Activated CD4-positive, CD25-positive, alpha-beta regulatory T cell treated with anti-CD3 and anti-CD28 coated beads, Interleukin-2, amount 50 U/mL, for 24 hours (primary cell): ENCODE data around the gene MRPL43.
A peak's percentile ranks its signal among the peaks of the same experiment; 100 is the strongest.

ENCODE experiments used
- ATAC-seq, 2 donors: fragments of 150-1000 bp; cut with Tn5 transposase; one replicate each; pipeline ENCODE4 v1.10.0; 2021; ENCODE audit warnings: mild to moderate bottlenecking in 1 of 2, moderate library complexity in 1 of 2

MRPL43 gene

DNA sequence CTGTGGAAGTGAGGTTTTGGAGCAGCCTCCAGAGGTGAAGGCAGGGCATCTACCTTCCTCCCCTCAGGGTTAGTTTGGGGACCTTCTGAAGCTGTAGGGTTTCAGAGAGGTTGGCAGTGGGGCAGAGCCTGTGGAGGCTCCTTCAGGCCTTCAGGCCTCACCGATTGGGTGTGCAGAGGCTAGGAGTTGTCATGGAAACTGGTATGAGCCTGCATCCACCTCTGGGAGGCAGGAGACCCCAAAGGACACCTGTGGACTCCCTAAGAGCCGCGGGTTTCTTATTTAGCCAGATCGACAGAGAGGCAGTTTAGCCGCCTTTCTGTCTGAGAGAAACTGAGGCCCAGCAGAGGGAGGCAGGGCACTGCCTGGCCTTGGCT lies 14.3 kb upstream of the MRPL43 start:
- ATAC-seq, result no peak

- no peak for ATAC-seq
Observed at GRCh38 chr10:101000915-101001658, 13.8 kb upstream of the MRPL43 start.

- ATAC-seq, result no peak
Observed at GRCh38 chr10:101000127-101000914, 13.0 kb upstream of the MRPL43 start.

GRCh38 chr10:100999742-101000126 lies 12.4 kb upstream of the MRPL43 start, which contains the start of gene LZTS2:
Gene LZTS2, plus strand, starts transcription at chr10:100999808. Its CDS starts 2,731 bp downstream, at chr10:101002539.
- ATAC-seq, result no peak

- ATAC-seq, result peak; percentile 68 to 69
Observed at GRCh38 chr10:100998991-100999741, 11.9 kb upstream of the MRPL43 start.

DNA sequence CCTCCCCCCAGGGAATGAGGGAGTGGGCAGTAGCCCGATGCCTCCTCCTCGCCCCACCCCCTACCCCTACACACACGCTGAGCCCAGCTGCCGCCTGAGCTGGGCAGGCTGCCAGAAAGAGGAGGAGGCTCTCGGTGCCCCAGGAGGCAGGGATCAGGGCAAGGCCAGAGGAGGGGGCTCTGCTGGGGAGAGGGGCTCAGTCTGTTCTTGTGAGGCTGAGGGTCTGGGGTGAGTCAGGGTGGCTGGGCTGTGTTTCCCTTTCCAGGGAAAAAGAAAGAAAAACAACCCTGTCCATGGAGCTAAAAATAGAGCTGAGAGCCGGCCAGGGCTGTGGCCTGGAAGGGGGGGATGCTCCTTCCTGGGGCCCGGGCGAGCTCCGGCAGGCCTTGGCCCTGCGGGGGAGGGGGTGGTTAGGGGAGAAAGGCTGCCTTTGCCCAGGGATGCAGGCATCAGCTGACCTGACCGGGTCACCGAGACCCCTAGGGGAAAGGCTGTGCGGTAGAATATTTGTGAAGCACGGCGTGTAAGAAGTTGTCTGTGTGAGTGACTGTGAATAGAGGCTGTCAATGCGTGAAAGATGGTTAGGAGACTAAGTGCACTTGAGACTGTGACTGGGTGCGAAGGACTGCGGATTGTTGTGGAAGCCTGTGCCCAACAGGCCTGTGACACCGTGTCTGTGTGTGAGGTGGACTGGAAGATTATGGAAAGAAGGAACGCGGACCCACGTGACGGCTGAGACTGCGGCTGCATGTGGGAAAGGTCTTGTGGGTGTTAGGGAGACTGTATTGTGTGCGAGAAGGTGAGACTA lies 11.1 kb upstream of the MRPL43 start:
- peak; percentile 21 to 45 for ATAC-seq

DNA sequence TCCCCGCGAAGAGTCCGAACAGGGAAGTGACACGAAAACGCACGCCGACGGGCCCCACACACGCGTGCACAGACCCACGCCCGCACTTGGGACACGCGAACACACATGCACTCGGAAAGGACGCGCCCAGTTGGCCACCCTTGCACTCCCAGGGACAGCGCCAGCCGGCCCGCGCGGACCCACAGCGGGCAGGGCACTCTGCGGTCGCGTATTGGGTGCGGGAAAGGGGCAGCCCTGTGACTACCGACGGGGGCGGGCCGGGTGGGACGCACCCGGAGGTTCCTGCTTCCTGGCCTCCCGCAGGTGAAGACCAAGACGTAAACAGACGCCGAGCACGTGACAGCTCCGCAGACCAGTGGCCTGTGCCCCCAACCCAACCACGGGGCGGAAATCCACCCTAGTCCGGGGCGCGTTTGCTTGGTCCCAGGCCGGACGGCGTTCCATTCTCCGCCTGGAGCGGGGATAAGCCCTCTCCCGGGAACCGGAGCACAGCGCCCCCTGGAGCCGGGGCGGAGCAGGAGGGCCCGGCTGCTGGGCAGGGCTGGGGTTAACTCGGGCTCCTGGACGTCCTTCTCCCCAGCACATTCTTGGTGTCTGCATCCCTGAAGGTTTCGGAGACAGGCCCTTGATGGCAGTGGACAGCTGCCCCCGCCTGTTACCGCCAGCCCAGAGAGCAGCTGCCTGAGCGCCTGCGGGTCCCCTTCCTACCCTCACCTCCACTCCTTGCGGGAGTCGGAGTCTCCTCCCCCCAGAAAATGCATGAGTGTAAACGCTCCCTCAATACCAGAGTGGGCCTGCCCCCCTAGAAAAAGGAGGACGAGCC lies 10.3 kb upstream of the MRPL43 start:
- ATAC-seq, result peak; percentile 50 to 62

DNA sequence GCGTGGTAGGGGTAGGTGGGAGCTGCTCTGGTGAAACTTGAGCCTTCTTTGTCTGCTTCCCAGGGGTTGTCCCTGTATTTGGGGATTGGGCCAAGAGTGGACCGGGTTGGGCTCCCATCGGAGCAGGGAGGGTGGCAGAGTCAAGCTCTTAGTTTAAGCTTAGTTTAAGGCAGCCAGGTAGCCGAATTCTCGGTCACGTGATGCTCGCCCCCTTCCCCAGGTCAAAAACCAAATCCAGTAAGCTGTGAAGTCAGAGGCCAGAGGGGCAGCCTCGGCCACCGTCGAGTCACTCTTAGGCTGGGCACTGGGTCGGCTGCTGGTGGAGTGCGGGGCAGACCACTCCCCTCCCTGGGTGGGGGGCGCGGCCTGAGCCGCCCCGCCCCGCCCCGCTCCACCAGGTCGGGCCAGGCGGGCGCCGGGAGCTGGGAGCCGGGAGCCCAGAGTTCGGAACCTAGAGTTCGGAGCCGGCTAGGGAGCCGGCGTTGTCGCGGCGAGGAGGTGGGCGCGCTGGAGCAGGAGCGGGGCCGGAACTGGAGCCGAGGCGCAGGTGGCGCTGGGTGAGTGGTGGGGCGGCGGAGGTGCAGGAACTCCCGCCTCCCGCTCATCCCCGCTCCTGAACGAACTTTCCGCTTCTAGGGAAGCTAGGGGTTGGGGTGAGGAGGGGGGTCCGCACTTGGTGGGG lies 9.5 kb upstream of the MRPL43 start:
- peak; percentile 14 to 15 for ATAC-seq

DNA sequence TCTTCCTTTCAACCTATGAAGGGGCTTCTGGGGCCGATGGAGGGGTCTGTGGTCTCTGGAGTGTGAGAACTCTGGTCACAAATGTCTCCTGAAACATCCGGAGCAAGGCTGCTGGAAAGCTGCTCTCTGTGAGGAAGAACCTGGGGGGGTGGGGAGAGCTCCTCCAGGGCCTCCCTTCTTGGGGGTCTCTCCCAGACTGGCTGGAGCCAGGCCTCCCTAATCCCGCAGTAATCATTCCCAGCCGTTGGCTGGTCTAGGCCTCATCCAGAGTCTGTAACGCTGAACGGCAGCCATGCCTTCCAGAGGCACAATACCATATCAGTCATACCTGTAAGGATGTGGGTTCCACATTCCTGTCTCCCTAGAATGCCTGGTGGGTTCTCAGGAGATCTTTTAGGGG lies 7.9 kb upstream of the MRPL43 start:
- ATAC-seq, result no peak

GRCh38 chr10:100993986-100994708 lies 6.8 kb upstream of the MRPL43 start:
- ATAC-seq, result no peak

GRCh38 chr10:100989088-100989487 lies 1.8 kb upstream of the MRPL43 start:
- no peak for ATAC-seq

DNA sequence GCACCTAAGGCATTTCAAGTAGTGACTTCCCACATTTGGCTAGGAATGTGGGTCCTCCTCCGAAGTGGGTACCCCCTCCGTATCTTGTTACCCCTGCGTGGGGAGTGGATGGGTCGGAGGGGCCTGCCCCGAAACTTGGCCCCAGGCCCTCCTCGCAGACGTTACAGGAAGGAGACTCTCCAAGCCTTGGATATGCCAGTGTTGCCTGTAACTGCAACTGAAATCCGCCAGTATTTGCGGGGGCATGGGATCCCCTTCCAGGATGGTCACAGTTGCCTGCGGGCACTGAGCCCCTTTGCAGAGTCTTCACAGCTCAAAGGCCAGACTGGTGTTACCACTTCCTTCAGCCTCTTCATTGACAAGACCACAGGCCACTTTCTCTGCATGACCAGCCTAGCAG lies 869 bp upstream of the MRPL43 start:
- no peak for ATAC-seq

- peak; percentile 15 to 23 for ATAC-seq
Observed at GRCh38 chr10:100987685-100988049, 370 bp upstream of the MRPL43 start.

- ATAC-seq, result no peak
Observed at GRCh38 chr10:100986623-100986951, 710 bp downstream of the MRPL43 start.

GRCh38 chr10:100985336-100985735 lies 2.0 kb downstream of the MRPL43 start:
- no peak for ATAC-seq

DNA sequence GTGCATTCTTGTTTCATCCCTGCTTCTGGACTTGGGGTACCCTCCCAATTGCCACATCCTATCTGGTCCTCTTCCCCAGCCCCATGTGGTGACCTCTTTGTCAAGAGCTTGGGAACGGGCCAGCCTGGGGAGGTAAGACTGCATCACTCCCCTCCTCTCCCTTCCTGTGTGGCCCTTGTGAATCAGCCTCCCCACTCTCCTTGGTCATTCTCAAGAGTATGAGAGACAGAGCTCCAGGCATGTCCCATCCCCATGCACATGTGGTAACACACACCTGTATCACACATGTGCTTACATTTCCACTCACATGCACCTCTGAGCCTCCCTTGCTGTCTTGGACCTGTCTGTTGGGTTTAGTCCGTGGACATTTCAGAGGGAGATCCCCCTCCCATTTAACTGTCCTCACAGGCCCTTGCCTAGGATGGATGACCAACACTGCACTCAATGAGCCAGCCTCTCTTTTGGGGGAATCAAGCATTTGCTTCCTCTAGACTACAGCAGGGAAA lies 2.6 kb downstream of the MRPL43 start:
- ATAC-seq, result no peak

DNA sequence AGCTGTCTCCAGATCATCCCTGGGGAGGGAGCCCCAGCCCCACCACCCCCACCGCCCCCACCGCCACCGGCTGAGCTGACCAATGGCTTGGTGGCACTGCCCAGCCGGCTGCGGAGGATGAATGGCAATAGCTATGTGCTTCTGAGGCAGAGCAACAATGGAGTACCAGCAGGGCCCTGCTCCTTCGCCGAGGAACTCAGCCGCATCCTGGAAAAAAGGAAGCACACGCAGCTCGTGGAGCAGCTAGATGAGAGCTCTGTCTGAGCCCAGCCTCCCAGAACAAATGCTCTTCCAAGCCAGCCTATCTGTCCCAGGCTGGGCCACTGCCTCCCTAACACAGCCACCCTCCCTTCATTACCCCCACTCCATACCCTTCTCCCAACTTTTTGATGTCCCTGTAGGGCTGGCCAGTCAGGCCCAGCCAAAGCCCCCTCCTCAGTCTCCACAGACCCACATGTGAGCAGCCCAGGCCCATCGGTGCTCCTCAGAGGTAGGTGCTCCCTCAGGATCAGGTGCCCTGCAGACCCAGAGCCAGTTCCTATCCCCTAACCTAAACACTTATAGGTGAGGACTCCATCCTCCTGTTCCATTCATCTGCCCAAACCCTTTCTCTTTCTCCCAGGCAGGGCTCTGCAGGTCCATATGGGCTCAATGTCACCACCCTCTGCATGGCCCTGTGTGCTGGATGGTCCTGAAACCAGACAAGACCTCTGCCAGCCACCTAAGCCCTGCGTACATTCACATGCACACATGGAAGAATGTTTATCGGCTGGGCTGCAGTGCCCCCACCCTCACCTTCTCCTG lies 3.2 kb downstream of the MRPL43 start:
- no peak for ATAC-seq

DNA sequence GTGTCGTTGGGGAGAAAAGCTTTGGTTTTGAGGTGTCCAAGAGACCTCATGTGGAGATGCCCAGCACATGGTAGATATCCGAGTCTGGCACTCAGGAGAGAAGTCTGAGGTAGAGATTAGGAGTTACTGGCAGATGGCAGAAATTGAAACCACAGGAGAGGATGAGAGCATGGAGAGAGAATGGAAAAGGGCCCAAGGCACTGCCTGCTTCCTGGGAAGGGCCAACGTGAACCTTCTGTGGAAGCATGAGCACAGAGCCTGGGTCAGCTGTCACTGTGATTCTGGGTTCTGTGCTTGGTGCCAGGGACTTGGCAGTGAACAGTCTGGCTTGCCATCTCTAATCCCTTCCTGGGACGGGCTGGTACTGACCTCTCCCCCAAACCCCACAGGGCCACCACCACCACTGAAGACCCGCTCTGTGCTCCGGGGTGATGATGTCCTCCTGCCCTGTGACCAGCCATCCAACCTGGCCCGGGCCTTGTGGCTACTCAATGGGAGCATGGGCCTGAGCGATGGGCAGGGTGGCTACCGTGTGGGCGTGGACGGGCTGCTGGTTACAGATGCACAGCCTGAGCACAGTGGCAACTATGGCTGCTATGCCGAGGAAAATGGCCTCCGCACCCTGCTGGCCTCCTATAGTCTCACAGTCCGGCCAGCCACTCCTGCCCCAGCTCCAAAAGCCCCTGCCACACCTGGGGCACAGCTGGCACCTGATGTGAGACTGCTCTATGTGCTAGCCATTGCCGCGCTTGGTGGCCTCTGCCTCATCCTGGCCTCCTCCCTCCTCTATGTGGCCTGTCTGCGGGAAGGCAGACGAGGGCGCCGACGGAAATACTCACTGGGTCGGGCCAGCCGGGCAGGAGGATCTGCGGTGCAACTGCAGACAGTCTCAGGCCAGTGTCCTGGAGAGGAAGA lies 4.1 kb downstream of the MRPL43 start:
- ATAC-seq, result no peak
